Thoracic aorta endothelial cell (primary cell): ENCODE results near the gene REC114. TPM values are rescaled to one million over a fixed set of nuclear protein-coding genes. Genes with fewer than 3 reads are reported as not detected.

Source experiments
- total RNA-seq: library from RNA; depleted of rRNA; stranded (reverse); fragments of >200 nt; gene quantifications from 2 replicates; pipeline ENCODE4 v1.2.3, GENCODE V29; 2012

Gene REC114, protein sequence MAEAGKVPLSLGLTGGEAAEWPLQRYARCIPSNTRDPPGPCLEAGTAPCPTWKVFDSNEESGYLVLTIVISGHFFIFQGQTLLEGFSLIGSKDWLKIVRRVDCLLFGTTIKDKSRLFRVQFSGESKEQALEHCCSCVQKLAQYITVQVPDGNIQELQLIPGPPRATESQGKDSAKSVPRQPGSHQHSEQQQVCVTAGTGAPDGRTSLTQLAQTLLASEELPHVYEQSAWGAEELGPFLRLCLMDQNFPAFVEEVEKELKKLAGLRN
- not detected in 2 replicates for total RNA-seq

DNA sequence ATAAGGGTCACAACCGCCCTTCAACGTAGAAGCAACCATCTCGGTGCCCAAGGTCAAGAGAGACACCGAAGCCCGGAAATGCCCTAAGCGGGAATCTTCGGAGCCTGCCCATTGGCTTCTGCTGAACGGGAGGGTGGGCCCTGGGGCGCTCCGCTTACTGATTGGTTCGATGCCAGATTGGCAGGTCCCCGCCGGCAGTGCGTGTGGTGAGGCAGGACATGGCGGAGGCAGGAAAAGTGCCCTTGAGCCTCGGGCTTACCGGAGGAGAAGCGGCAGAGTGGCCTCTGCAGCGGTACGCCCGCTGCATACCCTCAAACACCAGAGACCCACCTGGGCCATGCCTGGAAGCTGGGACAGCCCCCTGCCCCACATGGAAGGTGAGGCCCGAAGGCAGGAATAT lies at the start of gene REC114:
REC114 (plus strand) TSS at position 197 of the 400 bp plus-strand sequence; CDS start at position 219, 22 bp downstream.

Other genes starting within 250 kb of the REC114 start
- gene HCN4, start 74.2 kb upstream of the REC114 start, total RNA-seq: not detected in 2 replicates
- gene NPTN, start 190.2 kb downstream of the REC114 start, total RNA-seq: 83.0 and 101 TPM in 2 replicates
- 58.8 and 60.9 TPM in 2 replicates for gene CD276, start 241.2 kb downstream of the REC114 start, total RNA-seq